Jurkat, Clone E6-1 (cell line): ENCODE results near the gene FAM81B.

ENCODE experiments used
- DNase-seq: peaks from one replicate; pipeline ENCODE4 v3.0.0-alpha.2; 2011; ENCODE audit warnings: low read depth, low spot score
- H3K4me3 ChIP-seq: 2 replicates; pipeline ENCODE4 v1.5.1; 2011; ENCODE audit warnings: mild to moderate bottlenecking, low read length, control low read depth, moderate library complexity

FAM81B gene

DNA sequence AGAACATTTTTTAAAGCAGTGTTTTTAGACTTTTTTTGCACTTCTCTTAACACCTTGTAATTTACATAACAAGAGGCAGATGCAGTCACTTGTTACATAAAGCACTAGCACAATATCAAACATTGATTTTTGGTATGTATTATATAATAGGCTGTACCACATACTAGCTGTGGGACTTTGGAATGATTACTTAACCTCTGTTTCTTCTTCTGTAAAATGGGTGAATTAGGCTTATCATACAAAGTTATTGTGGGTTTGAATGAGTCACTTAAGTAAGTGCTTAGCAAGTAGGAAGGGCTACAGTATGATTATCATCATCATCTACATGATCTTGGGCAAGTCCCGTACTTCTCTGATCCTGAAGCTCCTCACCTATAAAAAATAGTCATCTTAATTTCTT, 2.1 kb downstream of the FAM81B start:
- no peak for DNase-seq
- H3K4me3 ChIP-seq, result no peak overlapping the region

DNA sequence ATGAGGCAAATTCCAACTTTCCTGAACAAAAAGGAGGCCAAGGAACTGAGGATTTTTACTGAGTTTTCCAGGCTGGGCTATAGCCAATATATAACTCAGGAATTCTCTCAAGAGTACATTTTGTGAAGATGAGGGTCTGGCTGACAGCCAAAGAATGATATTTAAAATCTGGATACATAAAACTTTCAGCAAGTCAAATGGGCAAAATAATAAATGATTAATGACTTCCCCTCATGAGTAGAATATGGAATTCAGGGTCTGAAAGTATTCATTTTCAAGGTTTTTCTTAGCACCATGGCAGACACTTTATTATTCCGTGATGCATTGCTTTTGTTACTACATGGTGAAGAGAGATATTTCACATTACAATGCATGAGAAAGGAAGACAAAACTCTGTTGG, 7.8 kb downstream of the FAM81B start:
- DNase-seq, result no peak
- no peak overlapping the region for H3K4me3 ChIP-seq

DNA sequence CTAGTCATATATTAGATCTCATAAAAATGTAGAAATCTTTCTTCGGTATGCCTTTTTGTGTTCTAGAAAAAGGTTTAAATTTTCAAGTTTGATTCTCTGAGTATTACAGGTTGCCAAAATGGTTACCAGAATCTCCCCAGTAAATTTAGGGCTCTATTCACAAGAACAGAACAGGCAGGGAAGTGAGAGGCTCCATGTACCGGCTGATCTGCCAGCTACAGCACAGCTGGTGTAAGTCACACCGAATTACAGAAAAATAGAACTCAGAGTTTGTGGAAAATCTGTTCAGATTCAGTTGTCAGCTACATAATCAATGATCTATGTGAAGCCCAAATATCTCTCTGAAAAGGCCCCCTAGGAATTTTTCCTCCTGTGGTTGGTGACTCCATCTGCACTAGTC, 10.5 kb downstream of the FAM81B start:
- no peak for DNase-seq
- no peak overlapping the region for H3K4me3 ChIP-seq

DNA sequence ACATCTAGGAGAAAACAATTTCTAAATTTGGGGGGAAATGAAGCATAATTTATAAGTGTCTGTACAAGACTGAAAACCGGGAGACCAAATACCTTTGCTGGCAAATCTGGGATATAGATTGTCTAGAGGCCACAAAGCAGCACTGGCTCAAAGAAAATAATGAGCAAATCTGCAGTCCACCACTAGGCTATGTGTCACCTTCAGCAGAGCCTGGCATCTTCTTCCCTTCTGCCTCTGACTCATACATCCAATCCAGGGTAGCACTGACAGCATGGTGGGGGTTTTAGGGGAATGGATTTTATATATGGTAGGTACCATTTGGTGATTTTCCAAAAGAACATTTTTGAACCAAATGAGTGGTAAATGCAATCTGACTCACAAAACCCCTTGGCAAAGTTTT, 12.8 kb downstream of the FAM81B start:
- no peak for DNase-seq

DNA sequence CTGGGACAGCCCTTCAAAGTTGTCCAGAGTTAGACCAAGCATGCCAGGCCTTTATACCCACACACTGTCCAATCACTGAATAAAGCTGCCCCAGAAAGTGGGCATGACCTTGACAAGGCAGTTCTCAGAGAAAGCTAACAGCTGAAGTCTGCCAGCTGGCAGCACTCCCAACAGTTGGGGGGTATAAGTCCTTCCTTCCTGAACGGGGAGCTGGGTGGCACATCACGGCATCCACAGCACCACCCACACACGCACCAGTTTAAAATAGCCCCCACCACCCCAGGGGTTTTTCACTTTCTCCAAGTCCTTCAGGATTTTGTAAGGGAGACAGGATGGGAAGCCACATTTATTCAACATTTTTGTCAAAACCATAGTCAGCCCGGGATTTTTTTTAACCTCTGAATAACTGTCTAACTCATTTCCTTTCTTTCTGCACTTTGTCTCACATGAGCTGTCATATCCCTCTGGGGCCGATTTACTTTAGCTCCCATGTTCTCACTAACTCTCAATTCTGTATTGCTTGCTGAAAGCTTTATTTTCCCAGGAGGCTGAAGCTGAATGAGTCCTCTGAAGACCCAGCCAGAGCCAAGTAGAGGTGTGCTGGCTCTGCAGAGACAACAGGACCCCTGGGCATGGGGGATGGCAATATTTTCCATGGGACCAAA, 15.4 kb downstream of the FAM81B start:
- no peak for DNase-seq
- H3K4me3 ChIP-seq, result no peak overlapping the region

More for the DNA sequence above, 12.8 kb downstream of the FAM81B start:
- no peak overlapping the region for H3K4me3 ChIP-seq

DNA sequence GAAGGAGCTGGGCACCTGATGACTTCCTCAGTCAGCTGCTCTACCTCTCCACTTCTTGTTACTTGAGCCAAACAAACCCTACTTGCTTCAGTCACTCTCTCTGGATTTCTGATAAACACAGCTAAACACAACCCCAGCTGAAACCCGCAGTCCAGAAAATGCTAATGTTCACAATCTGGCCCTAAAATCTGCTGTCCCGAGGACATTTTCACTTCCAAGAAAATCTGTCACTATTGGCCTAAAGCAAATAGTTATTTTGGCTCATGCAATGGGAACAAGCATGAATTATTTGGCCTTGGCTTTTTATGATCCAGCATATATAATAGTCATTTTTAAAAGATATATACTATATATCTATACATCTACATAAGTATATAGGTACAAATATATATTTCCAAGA, 19.1 kb downstream of the FAM81B start:
- no peak overlapping the region for H3K4me3 ChIP-seq
- DNase-seq, result no peak

DNA sequence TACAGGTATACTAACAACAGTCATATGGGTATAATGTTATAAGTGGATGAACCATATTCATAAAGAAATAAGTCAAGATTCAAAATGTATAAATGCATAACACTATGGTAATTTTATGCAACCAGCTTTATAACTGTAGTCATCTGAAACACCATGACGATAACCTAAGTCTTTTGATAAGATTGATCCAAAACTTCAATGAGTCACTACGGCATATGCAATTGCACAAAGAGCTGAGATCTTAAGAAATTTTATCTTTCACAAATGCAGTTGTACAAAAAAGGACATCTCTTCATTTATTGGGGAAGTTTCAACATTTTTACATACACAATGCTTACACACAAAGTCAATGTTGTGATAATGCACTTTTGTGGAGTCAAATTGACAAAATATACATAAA, 20.3 kb downstream of the FAM81B start:
- no peak for DNase-seq

DNA sequence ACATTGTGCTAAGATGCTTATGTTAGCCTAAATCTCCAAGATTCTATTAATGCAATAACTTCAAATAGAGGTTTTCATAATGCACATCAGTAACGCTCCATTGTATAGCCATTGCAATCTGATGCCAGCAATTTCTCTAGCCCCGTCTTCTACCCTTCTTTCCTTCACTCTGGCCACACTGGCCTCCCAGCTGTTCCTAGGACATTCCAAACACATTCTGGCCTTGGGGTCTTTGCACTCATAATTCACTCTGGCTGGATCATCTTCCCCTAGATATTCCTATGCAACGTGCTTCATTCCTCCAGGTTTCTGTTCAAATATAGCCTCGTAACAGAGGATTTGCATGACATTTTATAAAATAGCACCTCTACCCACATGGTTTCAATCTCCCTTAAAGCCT, 23.3 kb downstream of the FAM81B start:
- no peak for DNase-seq
- H3K4me3 ChIP-seq, result no peak overlapping the region

More for the DNA sequence above, 20.3 kb downstream of the FAM81B start:
- H3K4me3 ChIP-seq, result no peak overlapping the region

DNA sequence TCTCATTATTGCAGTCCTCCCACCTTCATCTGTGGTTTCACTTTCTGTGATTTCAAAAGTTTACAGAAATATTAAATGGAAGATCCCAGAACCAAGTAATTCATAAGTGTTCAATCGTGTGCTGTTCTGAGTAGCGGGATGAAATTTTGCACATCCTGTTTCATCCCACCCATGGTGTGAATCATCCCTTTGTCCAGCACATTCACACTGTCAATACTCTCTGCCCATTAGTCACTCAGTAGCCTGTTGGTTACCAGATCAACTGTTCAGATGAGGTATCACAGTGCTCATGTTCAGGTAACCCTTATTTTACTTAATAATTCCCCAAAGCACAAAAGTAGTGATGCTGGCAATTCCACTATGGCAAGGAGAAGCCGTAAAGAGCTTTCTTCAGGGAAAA, 26.8 kb downstream of the FAM81B start:
- no peak overlapping the region for H3K4me3 ChIP-seq
- DNase-seq, result no peak

DNA sequence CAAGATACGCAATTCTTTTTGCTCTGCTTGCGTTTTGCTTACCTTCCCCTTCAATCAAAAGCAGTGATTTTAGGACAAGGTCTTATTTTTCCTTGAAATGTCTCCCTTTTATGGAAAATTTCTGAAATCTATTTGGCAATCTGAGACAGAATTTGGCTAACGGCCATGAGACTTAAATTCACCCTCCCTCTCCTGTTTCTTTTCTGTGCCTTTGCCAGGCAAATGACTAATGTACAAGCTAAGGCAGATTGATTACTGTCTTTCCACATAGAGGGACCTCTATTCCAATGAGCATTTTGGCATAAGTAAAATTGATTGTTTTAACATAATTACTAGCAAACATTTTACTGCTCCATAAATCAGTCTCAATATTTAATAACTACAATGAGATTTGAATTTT, 31.7 kb downstream of the FAM81B start:
- DNase-seq, result no peak

DNA sequence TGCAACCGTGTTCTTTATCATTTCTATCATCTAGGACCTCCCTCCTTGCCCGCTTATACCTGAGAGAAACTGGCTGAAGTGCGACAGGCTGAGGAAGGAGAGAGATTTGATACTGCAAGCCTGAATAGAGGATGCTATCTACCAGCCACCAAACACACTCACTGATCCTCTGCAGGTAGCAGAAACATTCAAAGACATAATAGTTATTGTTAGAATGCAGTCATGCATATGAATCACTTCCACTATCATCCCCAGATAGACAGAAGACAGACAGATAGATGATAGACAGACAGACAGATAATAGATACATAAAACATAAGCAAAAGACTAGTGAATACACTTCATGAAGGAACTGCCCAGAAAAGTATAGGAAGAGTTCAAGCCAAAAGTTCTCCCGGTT, 32.9 kb downstream of the FAM81B start:
- no peak for DNase-seq
- no peak overlapping the region for H3K4me3 ChIP-seq

More for the DNA sequence above, 31.7 kb downstream of the FAM81B start:
- no peak overlapping the region for H3K4me3 ChIP-seq

DNA sequence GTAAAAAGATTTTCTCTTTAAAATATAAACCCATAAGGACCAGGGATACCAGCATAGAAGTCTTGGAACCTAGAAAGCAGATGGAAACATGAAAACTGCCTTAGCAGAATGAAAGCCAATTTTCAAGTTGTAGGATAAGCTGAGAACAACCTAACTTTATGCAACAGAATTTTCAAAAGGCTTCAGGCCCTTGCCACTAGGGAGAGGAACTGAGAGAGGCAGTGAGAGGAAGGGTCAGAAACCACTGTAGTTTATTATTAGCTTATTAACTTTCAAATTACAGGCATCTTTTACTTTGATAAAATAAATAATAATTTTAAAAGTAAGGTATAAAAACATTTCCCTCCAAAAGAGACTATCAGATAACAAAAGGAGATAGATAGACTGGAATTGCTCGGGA, 33.4 kb downstream of the FAM81B start:
- no peak overlapping the region for H3K4me3 ChIP-seq
- DNase-seq, result no peak

DNA sequence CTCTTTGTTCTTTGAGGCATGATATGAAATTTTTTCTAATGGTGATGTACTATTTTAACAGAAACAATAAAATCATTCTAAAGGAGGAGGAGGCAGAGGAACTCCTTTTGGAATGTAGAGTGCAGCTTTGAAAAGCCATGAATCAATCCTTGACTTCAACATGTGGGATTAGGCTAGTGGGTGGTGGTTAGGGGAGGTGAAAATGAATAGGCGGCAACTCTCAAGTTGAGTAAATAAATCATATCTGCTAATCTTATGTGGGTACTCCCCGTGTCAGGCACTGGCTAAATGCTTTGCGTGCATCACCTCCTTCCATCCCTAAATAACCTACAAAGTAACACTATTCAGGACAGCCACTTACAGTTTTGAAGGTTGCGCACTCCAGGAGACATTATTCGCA, 35.1 kb downstream of the FAM81B start:
- H3K4me3 ChIP-seq, result no peak overlapping the region
- no peak for DNase-seq

DNA sequence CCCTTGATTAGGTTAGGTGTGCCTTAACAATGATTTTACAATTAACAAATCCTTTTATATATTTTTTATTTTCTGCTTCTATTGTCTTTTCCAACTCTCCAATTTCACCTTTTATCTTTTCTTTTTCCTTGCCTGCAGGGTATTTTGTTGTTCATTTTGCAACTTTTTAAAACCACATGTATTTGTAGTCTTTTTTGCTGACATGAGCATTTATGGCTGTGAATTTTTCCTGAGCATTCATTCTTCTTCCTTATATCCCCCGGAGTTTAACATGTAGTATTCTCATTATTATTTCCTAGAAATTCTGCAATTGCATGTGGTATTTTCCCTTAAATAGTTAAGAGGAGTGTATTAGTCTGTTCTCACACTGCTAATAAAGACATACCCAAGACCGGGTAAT, 41.6 kb downstream of the FAM81B start:
- no peak overlapping the region for H3K4me3 ChIP-seq
- DNase-seq, result no peak

DNA sequence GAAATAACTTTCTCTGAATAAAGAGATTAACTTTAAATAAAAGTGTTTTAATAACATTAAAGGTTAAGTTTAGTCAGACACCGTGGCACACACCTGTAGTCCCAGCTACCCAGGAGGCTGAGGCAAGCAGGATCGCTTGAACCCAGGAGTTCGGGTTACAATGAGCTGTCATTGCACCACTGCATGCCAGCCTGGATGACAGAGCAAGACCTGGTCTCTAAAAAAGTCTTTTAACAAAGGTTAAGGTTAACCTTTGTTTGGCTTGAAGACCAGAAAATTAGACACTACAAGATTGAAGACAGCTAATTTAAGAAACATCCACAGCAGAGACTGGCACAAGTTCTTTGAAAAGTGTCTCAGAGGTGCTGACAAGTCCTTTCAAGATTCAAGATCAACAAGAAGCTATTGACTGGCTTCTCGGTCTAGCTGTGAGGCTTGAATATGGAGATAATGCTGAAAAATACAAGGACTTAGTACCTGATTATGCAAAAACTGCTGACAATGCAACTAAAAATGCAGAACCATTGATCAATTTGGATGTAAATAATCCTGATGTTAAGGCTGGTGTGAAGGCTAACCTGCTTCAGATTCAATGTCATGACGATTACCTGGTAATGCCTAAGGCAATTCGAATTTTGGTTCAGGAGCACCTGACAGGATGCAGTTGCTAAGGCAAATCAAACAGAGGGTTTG, 48.8 kb downstream of the FAM81B start:
- H3K4me3 ChIP-seq, result no peak overlapping the region

DNA sequence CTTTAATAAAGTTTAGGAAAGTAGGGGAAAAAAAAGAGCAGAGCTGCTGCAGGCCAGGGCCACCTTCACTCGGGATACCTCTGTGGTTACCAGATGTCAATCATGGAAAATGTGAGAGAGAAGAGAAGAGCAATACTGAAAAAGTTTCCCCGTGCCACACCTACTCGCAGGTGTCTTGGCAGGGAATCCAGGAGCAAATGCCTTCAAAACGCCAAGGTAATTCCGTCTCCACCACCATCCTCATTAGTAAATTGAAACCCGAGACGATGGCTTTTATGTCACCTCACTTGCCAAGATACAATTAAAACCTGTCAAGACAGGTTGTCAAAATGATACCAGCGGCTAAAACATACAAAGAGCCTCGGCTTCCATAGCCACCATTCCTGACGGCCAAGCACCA, 49.7 kb downstream of the FAM81B start:
- no peak overlapping the region for H3K4me3 ChIP-seq
- no peak for DNase-seq

More for the DNA sequence above, 48.8 kb downstream of the FAM81B start:
- DNase-seq, result no peak

DNA sequence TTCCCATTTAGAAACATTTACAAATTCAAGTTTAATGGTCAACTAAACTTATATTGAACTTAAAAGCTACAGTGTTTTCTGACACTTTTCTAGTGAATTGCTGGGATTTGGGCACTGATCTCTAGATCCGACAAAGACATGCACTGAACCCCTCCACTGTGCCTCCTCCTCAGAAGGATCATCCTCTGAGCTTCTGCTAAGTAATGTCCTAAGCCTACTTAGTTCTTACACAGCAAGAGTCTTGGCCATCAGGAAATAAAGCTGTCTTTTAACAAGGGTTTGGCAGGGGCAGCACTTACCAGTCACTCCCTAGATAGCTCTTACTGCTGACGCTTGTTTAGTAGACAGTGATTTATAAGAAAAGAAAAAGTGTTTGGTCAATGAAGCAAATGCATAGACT, 50.5 kb downstream of the FAM81B start:
- no peak for DNase-seq

DNA sequence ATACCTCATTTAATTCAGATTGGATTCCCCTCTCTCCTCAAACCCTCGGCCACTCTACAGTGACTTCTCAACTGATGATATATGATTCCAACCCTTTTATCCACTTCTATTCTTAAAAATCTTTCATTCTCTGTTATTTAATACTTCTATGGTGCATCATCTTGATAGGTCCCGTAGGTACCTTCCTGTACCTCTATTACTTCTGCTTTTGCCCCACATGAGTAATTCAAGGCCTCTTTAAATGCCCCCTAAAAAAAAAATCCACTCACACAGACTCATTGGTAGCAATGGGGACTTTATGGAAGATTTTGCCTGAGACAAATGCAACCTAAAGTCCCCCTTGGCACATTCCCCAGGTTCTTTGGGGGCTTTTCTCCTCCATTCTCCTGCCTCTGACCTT, 54.3 kb downstream of the FAM81B start:
- DNase-seq, result no peak
- H3K4me3 ChIP-seq, result no peak overlapping the region

More for the DNA sequence above, 50.5 kb downstream of the FAM81B start:
- no peak overlapping the region for H3K4me3 ChIP-seq

DNA sequence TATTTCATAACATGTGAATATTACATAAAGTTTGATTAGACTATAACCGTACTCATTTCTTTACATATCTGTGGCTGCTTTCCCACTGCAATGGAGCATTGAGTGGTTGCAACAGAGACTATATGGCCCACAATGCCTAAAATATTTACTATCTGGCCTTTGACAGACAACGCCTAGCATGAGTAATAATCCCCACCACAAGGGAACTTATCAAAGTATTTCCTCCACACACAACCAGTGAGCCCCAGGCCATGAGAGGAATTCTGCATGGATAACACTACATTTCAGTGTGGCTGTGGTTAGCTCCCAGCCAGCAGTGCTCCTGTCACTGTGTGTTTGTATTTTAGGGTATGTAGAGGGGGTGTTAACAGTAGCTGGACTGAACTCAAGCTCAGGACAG, 54.8 kb downstream of the FAM81B start:
- no peak overlapping the region for H3K4me3 ChIP-seq
- DNase-seq, result no peak

DNA sequence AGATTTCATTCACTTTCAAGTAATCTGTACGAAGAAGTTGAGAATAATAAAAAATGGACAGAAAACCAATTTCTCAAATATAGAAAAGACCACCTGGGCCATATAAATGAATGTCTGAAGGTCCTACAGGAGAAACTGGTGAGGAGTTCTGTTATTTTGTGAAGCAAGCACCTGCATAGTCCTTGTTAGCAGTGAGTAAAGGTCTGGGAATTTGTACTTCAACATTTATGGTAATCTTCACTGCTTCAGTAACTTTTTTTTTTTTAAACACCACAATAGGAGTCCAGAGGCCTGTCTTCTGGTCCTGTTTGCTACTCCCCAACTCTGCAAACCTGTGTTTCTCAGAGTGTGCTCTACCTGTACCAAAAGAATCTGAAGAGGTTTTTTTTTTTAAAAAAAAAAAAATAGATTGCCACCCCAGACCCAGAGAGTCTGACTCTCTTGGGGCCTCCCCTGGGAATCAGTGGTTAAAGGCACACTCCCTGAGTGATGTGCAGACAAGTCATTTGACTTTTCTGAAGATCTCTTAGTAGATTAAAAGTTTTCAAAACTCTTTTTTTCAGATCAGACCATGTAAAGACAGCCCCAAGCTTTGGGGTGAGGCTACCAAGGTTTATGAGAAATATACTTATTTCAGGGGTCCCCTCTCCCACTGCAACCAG, 55.5 kb downstream of the FAM81B start:
- DNase-seq, result no peak
- H3K4me3 ChIP-seq, result no peak overlapping the region

DNA sequence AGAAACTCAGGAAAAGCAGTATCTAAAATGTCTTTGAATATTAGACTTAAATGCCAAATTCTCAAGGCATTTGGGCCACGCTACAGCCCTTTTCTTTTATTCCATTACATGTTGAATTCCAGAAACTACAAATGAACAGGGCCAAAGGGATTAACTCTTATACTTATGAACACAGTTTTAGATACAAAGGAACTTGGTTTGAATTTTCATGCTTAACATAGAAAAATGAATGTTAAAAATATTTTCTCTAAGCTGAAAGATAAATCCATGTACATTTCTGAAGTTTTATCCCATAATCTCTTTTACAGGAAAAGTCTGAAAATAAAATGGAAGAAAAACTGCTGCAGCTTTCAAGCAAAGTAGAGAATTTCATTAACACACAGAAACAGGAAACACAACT, 56.8 kb downstream of the FAM81B start:
- DNase-seq, result no peak
- H3K4me3 ChIP-seq, result no peak overlapping the region
